ENCODE data around the gene HNF4A. TPM values are rescaled to one million over a fixed set of nuclear protein-coding genes. Genes with fewer than 3 reads are reported as not detected.

The HNF4A gene
- total and polyA plus RNA-seq, 11 donors: 0.03 TPM; not detected in 10

- no peak for DNase-seq
- intact Hi-C loops (cut with DNase I): no loop called here
- ATAC-seq: no peak
- 62 to 73% (median 65%) methylated on average over 9 of the region's 9 CpGs for WGBS, 4 donors
- H3K4me3 ChIP-seq: no peak overlapping the region
- no peak overlapping the region for H3K27ac ChIP-seq
- H3K27me3 ChIP-seq: peaks cover 0 to 6% (median 0%) of the 10 kb centered on the region in 9 donors
- no peaks in the 10 kb centered on the region for H3K9me3 ChIP-seq
- H3K4me1 ChIP-seq: no peaks in the 10 kb centered on the region
- TF ChIP-seq CTCF (IDR thresholded peaks at IDR 0.05): peak in 3 of 12 donors; percentile 8 to 11 (median 9)
- no peak for TF ChIP-seq POLR2A (IDR thresholded peaks at IDR 0.05)
- H3K36me3 ChIP-seq: no peaks in the 10 kb centered on the region
Measured at GRCh38 chr20:44448753-44449546, 93.5 kb downstream of the HNF4A start.

GRCh38 chr20:44449864-44450263, 94.4 kb downstream of the HNF4A start:
- 86 to 90% (median 87%) methylated on average over 7 of the region's 7 CpGs for WGBS, 4 donors
- TF ChIP-seq CTCF (IDR thresholded peaks at IDR 0.05) (no peak), POLR2A (IDR thresholded peaks at IDR 0.05) (no peak)
- Histone ChIP-seq H3K27me3 (peaks cover 0 to 6% (median 0%) of the 10 kb centered on the region in 9 donors), H3K27ac (no peak overlapping the region), H3K9me3 (no peaks in the 10 kb centered on the region), H3K36me3 (no peaks in the 10 kb centered on the region), H3K4me3 (no peak overlapping the region), H3K4me1 (no peaks in the 10 kb centered on the region)
- DNase-seq: no peak
- intact Hi-C loops (cut with DNase I): loop anchor here in 1 of 10 donors (10.0 kb wide), 1 partner anchor 55 kb away; no protein-coding TSS in a partner anchor
- ATAC-seq: no peak

GRCh38 chr20:44450281-44450889, 94.9 kb downstream of the HNF4A start:
- H3K9me3 ChIP-seq: no peaks in the 10 kb centered on the region
- no peaks in the 10 kb centered on the region for H3K36me3 ChIP-seq
- H3K4me1 ChIP-seq: no peaks in the 10 kb centered on the region
- 56 to 61% (median 57%) methylated on average over 3 of the region's 3 CpGs for WGBS, 4 donors
- no peak for TF ChIP-seq POLR2A (IDR thresholded peaks at IDR 0.05)
- no peak for TF ChIP-seq CTCF (IDR thresholded peaks at IDR 0.05)
- no peak overlapping the region for H3K27ac ChIP-seq
- ATAC-seq: no peak
- no peak overlapping the region for H3K4me3 ChIP-seq
- intact Hi-C loops (cut with DNase I): loop anchor here in 1 of 10 donors (10.0 kb wide), 1 partner anchor 56 kb away; no protein-coding TSS in a partner anchor
- no peak for DNase-seq
- peaks cover 0 to 6% (median 0%) of the 10 kb centered on the region in 9 donors for H3K27me3 ChIP-seq

- Histone ChIP-seq H3K36me3 (no peaks in the 10 kb centered on the region), H3K27me3 (peaks cover 0 to 6% (median 0%) of the 10 kb centered on the region in 9 donors), H3K27ac (no peak overlapping the region), H3K4me3 (no peak overlapping the region), H3K4me1 (no peaks in the 10 kb centered on the region), H3K9me3 (no peaks in the 10 kb centered on the region)
- DNase-seq (no peak), ATAC-seq (no peak)
- WGBS, 4 donors: 64 to 70% (median 66%) methylated on average over 6 to 7 of the region's 7 CpGs
- no peak for TF ChIP-seq POLR2A (IDR thresholded peaks at IDR 0.05)
- TF ChIP-seq CTCF (IDR thresholded peaks at IDR 0.05): no peak
- intact Hi-C loops (cut with DNase I): loop anchor here in 1 of 10 donors (10.0 kb wide), 1 partner anchor 56 kb away; no protein-coding TSS in a partner anchor
Measured at GRCh38 chr20:44450903-44451450, 95.5 kb downstream of the HNF4A start.
